GM19023 (cell line): ENCODE results near the gene HNF1B.

Source experiments
- ATAC-seq: cut with Tn5 transposase; IDR thresholded peaks from one replicate; pipeline ENCODE4 v1.9.1; 2021; ENCODE audit warnings: mild to moderate bottlenecking, moderate library complexity; ENCODE audit not compliant: unreplicated experiment

The HNF1B gene

DNA sequence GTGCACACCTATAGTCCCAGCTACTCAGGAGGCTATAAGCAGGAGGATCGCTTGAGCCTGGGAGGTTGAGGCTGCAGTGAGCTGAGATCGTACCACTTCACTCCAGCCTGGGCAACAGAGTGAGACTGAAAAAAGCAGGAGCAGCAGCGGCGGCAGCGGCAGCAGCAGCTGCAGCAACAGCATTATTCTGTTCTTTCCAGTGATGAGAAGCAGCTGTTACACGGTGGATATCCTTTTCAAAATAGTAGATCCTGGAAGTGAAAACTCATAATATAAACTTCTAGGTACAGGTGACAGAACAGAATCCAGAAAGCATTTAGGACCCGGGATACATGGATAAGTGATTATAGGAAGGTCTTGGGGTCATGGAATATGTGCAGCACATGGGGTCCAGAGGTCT is 17.8 kb upstream of the HNF1B start:
- ATAC-seq, result no peak

DNA sequence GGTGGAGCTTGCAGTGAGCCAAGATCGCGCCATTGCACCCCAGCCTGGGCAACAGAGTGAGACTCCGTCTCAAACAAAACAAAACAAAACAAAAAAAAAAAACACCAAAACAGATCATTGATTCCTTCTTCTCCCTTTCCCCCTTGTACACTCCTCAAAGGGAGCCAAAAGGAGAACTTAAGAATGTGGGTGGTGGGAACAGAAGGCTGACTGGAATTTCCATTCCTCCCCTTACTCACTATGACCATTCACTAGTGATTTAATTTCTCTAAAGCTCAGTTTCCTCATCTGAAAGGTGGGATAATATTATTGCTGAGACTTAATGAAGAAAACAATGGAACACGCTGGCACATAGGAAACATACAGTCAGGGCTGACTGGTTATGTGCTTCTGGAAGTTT is 17.1 kb upstream of the HNF1B start:
- no peak for ATAC-seq

- ATAC-seq, result no peak
Measured at GRCh38 chr17:37761059-37761458, 16.2 kb upstream of the HNF1B start.

- no peak for ATAC-seq
Measured at GRCh38 chr17:37759014-37759637, 14.3 kb upstream of the HNF1B start.

DNA sequence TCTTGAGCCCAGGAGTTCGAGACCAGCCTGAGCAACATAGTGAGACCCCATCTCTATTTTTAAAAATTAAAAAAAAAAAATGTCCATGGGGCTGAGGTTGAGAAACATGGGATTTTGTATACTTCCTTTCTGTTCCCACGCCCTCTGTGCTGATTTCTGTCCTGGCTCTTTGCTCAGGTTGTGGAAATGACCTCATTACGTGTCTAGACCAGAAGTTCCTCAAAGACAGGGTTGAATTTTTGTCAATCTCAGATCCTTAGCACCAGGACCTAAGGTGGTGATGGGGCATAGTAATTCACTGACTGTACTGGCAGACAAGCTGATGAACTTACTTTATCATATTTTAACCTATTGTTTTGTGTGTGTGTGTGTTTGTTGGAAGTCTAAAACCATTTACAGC is 11.2 kb upstream of the HNF1B start:
- ATAC-seq, result no peak

- no peak for ATAC-seq
Measured at GRCh38 chr17:37755455-37755854, 10.6 kb upstream of the HNF1B start.

- ATAC-seq, result no peak
Measured at GRCh38 chr17:37754363-37754762, 9.5 kb upstream of the HNF1B start.

DNA sequence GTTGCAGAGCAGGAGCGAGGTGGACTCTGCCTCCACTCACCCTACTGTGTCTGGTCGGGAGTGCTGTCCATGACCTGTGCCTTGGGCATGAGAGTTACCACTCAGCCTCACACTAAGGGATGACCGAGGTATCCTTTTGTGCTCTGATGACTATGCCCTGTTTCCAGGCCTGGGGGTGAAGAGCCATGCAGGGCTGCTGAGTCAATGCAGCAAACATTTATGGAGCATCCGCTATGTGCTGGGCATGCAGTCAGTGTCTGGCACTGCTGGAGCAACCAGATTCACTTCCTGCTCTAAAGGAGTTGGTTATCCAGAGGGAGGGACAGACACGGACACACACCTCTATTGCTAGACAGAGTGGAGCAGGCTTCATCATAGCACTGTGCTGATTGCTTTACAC is 7.6 kb upstream of the HNF1B start:
- no peak for ATAC-seq

DNA sequence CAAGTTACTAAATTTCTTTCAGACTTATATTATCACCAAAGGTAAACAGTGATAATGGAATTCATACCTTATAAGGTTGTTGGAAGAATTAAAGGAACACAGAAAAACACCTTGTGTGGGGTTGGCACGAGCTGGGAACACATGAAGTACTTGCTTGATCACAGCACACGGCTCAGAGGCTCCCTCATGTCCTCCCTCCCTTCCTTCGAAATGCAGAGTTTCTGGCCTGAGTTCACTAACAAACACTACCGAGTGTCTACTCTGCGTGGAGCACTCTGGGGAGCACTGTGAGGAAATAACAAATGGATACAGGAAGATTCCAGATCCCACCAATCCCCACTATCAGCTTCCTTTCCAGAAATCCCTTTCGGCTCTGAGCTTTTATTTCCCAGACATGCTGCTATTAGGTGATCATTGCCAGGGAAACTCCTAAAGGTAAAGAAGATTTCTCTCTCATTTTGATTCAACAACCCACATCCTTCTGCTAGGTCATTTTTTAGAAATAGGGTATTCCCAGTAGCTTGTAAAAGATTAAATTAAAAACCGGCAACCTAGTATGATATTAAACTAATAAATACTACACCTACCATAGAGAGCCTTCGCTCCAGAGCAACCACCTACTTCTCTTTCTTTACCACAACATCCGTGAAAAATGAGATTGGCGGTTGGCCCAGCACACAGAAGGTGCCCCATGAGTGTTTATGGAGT is 6.1 kb upstream of the HNF1B start:
- ATAC-seq, result no peak

DNA sequence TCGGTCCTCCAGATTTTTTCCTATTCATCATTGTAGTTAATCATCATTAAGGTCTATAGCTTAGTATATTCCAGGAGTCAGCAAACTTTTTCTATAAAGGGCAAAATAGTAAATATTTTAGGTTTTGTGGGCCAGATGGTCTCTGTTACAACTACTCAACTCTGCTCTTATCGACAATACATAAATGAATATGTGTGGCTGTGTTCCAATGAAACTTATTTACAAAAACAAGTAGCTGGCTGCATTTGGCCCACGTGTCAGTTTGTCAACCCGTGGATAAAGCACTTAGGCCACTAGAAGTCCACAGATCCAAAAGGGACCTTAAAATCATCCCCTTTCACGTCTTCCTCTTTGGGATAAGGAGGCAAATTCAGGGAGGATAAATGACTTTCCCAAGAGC is 5.4 kb upstream of the HNF1B start:
- no peak for ATAC-seq

DNA sequence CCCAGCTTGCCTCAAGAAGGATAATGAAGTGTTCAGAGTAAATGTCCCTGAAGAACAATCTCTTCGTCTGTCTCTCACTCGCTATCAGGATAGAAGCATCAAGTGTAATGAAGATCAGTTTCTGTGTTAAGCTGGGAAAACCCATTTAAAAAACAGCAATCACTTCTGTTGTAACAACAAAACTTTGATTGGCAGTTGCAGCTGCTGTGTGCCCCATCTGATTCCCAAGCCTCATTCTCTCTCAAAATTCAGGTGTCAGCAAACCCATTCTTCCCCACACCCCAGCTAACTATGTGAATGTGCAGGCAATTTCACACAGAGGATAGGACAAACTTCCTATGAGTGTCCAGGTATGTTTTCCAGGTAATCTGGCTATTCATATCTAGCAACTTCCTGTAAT is 2.4 kb upstream of the HNF1B start:
- no peak for ATAC-seq

DNA sequence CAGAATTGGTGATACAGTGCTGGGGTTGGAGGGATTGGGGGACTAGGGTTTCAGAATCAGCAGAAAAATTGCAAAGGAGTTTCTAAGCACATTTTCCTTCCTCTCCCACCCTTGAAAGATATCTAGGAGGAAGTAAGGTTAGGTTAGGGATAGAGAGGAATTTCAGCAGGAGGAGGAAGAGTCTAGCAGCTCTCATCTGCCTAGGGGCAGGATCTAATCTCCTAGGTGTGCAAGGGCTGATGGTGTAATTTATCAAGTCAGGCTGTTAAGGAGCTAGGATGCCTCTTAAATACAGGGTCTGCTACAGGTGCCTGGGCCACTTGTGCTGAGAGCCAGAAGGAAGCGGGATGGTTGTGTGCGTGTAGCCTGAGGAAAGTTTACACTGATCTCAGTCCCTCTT is 1.8 kb upstream of the HNF1B start:
- ATAC-seq, result no peak

DNA sequence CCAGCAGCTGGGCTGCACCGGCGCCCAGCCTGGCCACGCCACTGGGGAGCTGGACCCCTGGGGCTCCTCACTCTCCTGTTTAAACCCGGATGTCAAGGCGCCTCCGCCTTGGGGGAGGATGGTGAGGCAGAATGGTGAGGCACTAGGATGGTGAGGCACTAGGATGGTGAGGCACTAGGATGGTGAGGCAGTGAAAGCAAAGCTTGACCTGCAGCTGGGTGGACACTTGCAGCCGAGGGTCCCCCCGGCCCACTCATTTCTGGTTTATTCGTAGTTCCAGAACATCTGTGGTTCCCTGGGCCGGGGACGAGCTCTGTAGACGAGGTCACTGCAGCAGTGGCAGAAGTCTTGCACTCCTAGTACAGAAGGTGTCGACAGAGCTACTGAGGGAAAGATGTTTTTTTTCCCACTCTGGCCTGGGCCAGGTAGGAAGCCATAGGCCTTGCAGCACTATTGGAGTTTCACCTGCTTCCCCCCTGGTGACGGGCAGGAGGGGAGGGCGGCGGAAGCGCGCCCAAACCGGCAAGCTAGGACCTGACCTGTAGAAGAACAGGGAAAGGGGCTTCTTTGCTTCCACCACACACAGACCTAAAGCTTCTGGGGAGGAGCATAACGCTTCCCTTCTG is 1.1 kb upstream of the HNF1B start:
- ATAC-seq, result no peak

DNA sequence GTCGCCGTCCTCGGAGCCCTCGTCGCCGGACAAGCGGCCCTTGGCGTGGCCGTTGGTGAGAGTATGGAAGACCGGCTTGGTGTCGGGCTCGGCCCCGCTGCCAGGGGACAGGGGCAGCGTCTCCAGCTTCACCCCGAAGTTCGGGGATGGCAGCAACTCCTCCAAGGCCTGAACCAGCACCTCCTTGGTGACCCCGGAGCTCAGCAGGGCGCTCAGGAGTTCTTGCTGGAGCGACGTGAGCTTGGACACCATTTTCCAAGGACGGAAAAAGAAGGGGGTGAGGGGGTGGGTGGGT is 279 bp downstream of the HNF1B start:
- peak; percentile 1 for ATAC-seq

- peak; percentile 9 for ATAC-seq
Measured at GRCh38 chr17:37743875-37744632, 805 bp downstream of the HNF1B start.

- peak; percentile 4 for ATAC-seq
Measured at GRCh38 chr17:37743612-37743874, 1.3 kb downstream of the HNF1B start.

- peak; percentile 11 for ATAC-seq
Measured at GRCh38 chr17:37742762-37743611, 1.9 kb downstream of the HNF1B start.

GRCh38 chr17:37742116-37742761 is 2.6 kb downstream of the HNF1B start:
- no peak for ATAC-seq

DNA sequence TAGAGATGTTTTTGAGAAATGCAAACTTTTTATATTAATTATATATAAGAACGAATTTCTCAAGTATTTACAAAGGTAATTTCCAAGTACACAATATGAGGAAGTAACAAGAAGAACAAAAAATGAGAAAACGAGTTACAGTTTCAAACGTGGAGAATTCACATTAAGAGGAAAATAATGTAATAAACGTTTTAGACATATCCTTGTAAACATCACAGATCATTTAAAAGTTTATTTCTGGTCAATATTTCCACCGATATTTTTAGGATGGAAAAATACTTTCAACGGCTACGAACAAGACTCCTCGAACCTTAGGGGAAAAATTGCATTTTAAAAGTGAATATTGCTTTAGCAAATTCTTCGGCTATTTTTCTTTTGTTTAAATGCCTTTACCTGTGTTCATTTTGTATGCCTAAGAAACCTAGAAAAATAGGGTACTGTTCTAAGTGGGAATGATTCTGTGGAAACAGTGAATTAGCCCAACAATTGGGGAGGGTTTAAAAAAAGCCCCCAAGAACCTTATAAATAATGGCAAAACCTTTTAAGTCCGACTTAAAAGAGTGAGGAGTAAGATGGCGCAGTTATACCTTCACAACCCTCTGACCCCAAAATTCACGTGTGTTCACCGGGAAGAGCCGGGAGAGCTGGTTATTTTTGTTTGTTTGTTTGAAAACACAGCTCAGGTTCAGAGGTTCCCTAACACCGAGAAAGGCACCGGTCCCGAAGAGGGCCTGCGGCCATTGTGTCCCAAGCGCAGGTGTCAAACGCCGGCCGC is 3.3 kb downstream of the HNF1B start:
- ATAC-seq, result no peak

DNA sequence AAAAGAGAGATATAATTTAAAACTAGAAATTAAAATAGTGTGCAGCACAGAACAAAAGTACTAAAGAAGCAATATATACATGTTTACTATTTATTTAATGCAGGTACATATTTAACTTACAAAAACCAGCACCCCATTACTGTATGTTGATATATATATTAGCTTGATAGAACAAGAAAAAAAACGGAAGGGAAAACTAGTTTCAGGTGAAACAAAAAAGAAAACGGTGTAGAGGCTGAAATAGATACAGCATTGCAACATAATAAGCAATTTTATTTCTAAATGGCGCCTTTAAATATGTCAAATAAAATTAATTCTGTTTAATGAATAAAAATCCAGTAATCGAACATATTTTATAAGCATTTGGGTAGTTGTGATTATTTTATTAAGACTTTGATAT is 3.9 kb downstream of the HNF1B start:
- no peak for ATAC-seq
